Measurements from ENCODE around the gene CRISPLD2. TPM values are rescaled to one million over a fixed set of nuclear protein-coding genes. Genes with fewer than 3 reads are reported as not detected.

CRISPLD2 gene
- polyA plus RNA-seq, 2 donors, result 3.7 to 8.8 TPM

DNA sequence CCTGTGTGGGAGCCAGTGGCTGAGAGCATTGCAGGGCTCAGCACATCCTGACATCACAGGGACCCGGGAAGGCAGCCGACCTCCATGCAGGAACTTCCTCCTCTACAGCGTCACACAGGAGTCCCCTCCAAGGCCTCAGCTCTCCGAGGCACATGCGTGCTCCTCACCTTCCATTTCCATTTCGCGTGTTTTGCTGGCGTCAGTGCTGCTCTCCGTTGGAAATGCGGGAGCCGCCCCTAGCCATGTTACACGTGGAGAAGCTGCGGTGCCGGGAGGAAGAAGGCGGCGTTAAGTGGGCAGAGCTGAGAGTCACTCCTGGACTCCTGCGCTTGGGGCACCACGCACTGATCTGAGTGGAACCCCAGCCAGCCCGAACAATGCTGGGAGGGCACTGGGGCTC, 25.2 kb upstream of the CRISPLD2 start:
- Histone ChIP-seq H3K27ac (ENCODE audit: low read depth in 2 of 2, low read length in 1 of 2) (peak overlapping the region; percentile 63 to 81), H3K36me3 (ENCODE audit: control insufficient read depth in 2 of 2, insufficient read depth in 2 of 2, low read length in 1 of 2) (no peaks in the 10 kb centered on the region), H3K9me3 (ENCODE audit: control insufficient read depth in 2 of 2, insufficient read depth in 1 of 2, low read depth in 1 of 2, low read length in 1 of 2) (no peaks in the 10 kb centered on the region), H3K4me3 (ENCODE audit: low read depth in 1 of 2, low read length in 2 of 2) (no peak overlapping the region), H3K27me3 (ENCODE audit: control insufficient read depth in 1 of 2, insufficient read depth in 2 of 2, low read length in 2 of 2) (no peaks in the 10 kb centered on the region), H3K4me1 (ENCODE audit: control insufficient read depth in 2 of 2, insufficient read depth in 2 of 2, low read length in 1 of 2) (no peaks in the 10 kb centered on the region)
- WGBS, 2 donors, result 84 to 86% methylated on average over 19 of the region's 19 CpGs

- H3K4me1 ChIP-seq (ENCODE audit: control insufficient read depth in 2 of 2, insufficient read depth in 2 of 2, low read length in 1 of 2), result no peaks in the 10 kb centered on the region
- no peaks in the 10 kb centered on the region for H3K9me3 ChIP-seq (ENCODE audit: control insufficient read depth in 2 of 2, insufficient read depth in 1 of 2, low read depth in 1 of 2, low read length in 1 of 2)
- H3K27me3 ChIP-seq (ENCODE audit: control insufficient read depth in 1 of 2, insufficient read depth in 2 of 2, low read length in 2 of 2), result no peaks in the 10 kb centered on the region
- 70 to 75% methylated on average over 22 of the region's 22 CpGs for WGBS, 2 donors
- no peaks in the 10 kb centered on the region for H3K36me3 ChIP-seq (ENCODE audit: control insufficient read depth in 2 of 2, insufficient read depth in 2 of 2, low read length in 1 of 2)
- no peak overlapping the region for H3K4me3 ChIP-seq (ENCODE audit: low read depth in 1 of 2, low read length in 2 of 2)
- peak overlapping the region; percentile 72 to 81 for H3K27ac ChIP-seq (ENCODE audit: low read depth in 2 of 2, low read length in 1 of 2)
Measured at GRCh38 chr16:84795329-84796053, 24.3 kb upstream of the CRISPLD2 start.

GRCh38 chr16:84800158-84800978, 19.4 kb upstream of the CRISPLD2 start:
- H3K36me3 ChIP-seq (ENCODE audit: control insufficient read depth in 2 of 2, insufficient read depth in 2 of 2, low read length in 1 of 2), result no peaks in the 10 kb centered on the region
- H3K4me1 ChIP-seq (ENCODE audit: control insufficient read depth in 2 of 2, insufficient read depth in 2 of 2, low read length in 1 of 2), result no peaks in the 10 kb centered on the region
- no peak overlapping the region for H3K27ac ChIP-seq (ENCODE audit: low read depth in 2 of 2, low read length in 1 of 2)
- no peaks in the 10 kb centered on the region for H3K27me3 ChIP-seq (ENCODE audit: control insufficient read depth in 1 of 2, insufficient read depth in 2 of 2, low read length in 2 of 2)
- H3K4me3 ChIP-seq (ENCODE audit: low read depth in 1 of 2, low read length in 2 of 2), result no peak overlapping the region
- 69 to 70% methylated on average over 8 of the region's 8 CpGs for WGBS, 2 donors
- H3K9me3 ChIP-seq (ENCODE audit: control insufficient read depth in 2 of 2, insufficient read depth in 1 of 2, low read depth in 1 of 2, low read length in 1 of 2), result no peaks in the 10 kb centered on the region

DNA sequence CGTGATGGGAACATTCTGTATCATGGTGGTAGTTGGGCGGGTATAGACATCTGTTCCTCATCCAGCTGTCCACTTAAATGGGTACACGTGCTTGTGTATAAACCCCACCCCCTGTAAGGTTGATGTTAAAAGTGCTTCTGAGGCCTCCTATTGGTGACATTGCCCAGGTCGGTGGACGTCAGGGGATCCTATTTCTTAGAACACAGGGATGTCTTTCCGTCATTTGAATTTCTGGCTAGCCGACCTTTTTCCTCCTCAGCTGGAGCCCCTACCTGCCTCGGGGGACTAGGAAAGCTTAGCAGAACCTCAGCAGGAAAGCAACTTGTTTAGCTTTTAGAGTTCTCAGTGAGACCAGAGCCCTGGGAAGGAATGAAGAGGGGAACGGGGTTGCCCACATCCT, 16.6 kb upstream of the CRISPLD2 start:
- whole genome bisulfite sequencing, 2 donors, result 79 to 84% methylated on average over 9 of the region's 9 CpGs
- no peaks in the 10 kb centered on the region for H3K36me3 ChIP-seq (ENCODE audit: control insufficient read depth in 2 of 2, insufficient read depth in 2 of 2, low read length in 1 of 2)

DNA sequence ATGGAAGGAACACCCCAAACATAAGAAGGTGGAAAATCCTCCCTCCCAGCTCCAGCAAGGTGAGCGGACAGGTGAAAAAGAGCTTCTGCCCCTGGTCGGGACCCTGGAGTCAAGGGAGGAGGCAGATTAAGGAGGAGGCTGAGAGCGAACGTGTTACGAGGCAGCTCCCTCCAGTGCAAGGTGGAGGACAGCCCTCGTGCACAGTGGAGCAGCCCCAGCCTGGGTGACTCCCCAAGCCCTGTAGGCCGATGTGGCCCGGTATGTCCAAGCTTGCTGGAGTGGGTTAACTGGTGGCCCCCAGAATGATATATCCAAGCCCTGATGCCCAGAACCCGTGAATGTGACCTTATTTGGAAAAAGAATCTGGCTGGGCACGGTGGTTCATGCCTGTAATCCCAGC, 15.5 kb upstream of the CRISPLD2 start:
- peaks cover 0 to 5% of the 10 kb centered on the region in 2 donors for H3K4me1 ChIP-seq (ENCODE audit: control insufficient read depth in 2 of 2, insufficient read depth in 2 of 2, low read length in 1 of 2)
- H3K36me3 ChIP-seq (ENCODE audit: control insufficient read depth in 2 of 2, insufficient read depth in 2 of 2, low read length in 1 of 2), result no peaks in the 10 kb centered on the region
- H3K9me3 ChIP-seq (ENCODE audit: control insufficient read depth in 2 of 2, insufficient read depth in 1 of 2, low read depth in 1 of 2, low read length in 1 of 2), result no peaks in the 10 kb centered on the region
- no peak overlapping the region for H3K4me3 ChIP-seq (ENCODE audit: low read depth in 1 of 2, low read length in 2 of 2)
- no peak overlapping the region for H3K27ac ChIP-seq (ENCODE audit: low read depth in 2 of 2, low read length in 1 of 2)
- WGBS, 2 donors, result 86 to 87% methylated on average over 10 of the region's 10 CpGs
- no peaks in the 10 kb centered on the region for H3K27me3 ChIP-seq (ENCODE audit: control insufficient read depth in 1 of 2, insufficient read depth in 2 of 2, low read length in 2 of 2)

More for the DNA sequence above, 16.6 kb upstream of the CRISPLD2 start:
- Histone ChIP-seq H3K4me3 (ENCODE audit: low read depth in 1 of 2, low read length in 2 of 2) (no peak overlapping the region), H3K27ac (ENCODE audit: low read depth in 2 of 2, low read length in 1 of 2) (no peak overlapping the region), H3K4me1 (ENCODE audit: control insufficient read depth in 2 of 2, insufficient read depth in 2 of 2, low read length in 1 of 2) (peaks cover 0 to 5% of the 10 kb centered on the region in 2 donors), H3K9me3 (ENCODE audit: control insufficient read depth in 2 of 2, insufficient read depth in 1 of 2, low read depth in 1 of 2, low read length in 1 of 2) (no peaks in the 10 kb centered on the region), H3K27me3 (ENCODE audit: control insufficient read depth in 1 of 2, insufficient read depth in 2 of 2, low read length in 2 of 2) (no peaks in the 10 kb centered on the region)

DNA sequence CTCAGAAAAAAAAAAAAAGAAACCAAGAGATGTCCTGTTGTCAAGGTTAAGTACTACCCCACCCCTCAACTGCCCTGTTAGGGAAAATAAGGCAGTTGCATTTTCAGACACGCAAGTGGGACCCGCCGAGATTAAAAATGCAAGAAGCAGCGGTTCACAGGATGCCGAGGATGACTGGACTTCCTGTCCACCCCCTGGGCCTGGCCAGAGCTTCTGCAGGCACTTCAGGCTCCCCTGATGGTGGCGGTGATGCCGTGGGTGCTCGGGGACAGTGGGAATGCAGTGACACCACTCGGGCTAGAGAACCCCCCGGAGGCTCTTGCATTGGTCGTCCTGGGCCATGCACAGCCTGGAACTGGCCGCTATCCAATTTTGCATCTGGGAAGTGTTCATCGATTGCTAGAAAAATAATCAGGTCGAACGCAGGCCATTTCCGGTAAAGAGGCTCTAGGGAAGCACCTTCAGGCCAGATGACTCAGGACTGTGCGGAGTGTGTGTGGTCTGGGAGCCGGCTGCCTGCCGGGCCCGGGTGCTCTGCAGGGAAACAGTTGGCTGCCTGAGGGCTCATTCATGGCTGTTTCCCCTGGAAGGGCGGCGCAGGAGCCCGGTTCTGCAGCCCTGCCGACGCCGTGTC, 13.4 kb upstream of the CRISPLD2 start:
- H3K36me3 ChIP-seq (ENCODE audit: control insufficient read depth in 2 of 2, insufficient read depth in 2 of 2, low read length in 1 of 2), result no peaks in the 10 kb centered on the region
- H3K27ac ChIP-seq (ENCODE audit: low read depth in 2 of 2, low read length in 1 of 2), result peak overlapping the region in 1 of 2 donors; percentile 2
- H3K27me3 ChIP-seq (ENCODE audit: control insufficient read depth in 1 of 2, insufficient read depth in 2 of 2, low read length in 2 of 2), result no peaks in the 10 kb centered on the region
- peaks cover 0 to 5% of the 10 kb centered on the region in 2 donors for H3K4me1 ChIP-seq (ENCODE audit: control insufficient read depth in 2 of 2, insufficient read depth in 2 of 2, low read length in 1 of 2)
- WGBS, 2 donors, result 47 to 56% methylated on average over 26 of the region's 26 CpGs
- H3K9me3 ChIP-seq (ENCODE audit: control insufficient read depth in 2 of 2, insufficient read depth in 1 of 2, low read depth in 1 of 2, low read length in 1 of 2), result no peaks in the 10 kb centered on the region
- no peak overlapping the region for H3K4me3 ChIP-seq (ENCODE audit: low read depth in 1 of 2, low read length in 2 of 2)

DNA sequence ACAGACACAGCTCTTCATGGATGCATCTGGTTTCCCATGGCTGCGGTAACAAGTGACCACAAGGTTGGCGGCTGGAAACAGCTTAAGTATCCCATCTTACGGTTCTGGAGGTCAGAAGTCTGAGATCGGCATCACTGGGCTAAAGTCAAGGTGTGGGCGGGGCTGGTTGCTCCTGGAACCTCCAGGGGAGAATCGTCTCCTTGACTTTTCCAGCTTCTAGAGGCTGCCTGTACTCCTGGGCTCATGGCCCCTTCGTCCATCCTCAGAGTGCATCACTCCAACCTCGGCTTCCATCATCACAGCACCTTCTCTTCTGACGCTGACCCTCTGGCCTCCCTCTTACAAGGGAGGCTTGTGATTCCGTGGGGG, 12.9 kb upstream of the CRISPLD2 start:
- 88 to 90% methylated on average over 10 of the region's 10 CpGs for WGBS, 2 donors
- Histone ChIP-seq H3K36me3 (ENCODE audit: control insufficient read depth in 2 of 2, insufficient read depth in 2 of 2, low read length in 1 of 2) (no peaks in the 10 kb centered on the region), H3K27me3 (ENCODE audit: control insufficient read depth in 1 of 2, insufficient read depth in 2 of 2, low read length in 2 of 2) (no peaks in the 10 kb centered on the region), H3K4me1 (ENCODE audit: control insufficient read depth in 2 of 2, insufficient read depth in 2 of 2, low read length in 1 of 2) (peaks cover 0 to 5% of the 10 kb centered on the region in 2 donors), H3K27ac (ENCODE audit: low read depth in 2 of 2, low read length in 1 of 2) (no peak overlapping the region), H3K9me3 (ENCODE audit: control insufficient read depth in 2 of 2, insufficient read depth in 1 of 2, low read depth in 1 of 2, low read length in 1 of 2) (no peaks in the 10 kb centered on the region), H3K4me3 (ENCODE audit: low read depth in 1 of 2, low read length in 2 of 2) (no peak overlapping the region)

DNA sequence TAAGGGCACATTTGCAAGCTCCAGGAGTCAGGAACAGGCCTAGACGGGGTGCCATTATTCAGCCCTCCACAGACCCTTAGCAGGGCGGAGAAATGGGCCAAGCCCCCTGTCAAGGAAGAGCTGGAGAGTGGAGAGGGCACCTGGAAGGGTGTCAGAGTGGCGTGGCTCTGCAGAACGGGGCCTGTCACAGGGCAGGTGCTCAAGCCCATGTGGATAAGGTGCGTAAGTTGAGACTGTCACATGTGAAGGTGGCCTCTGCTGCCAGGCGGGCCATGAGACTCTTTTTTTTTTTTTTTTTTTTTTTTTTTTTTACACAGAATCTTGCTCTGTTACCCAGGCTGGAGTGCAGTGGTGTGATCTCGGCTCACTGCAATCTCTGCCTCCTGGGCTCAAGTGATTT, 12.0 kb upstream of the CRISPLD2 start:
- H3K4me3 ChIP-seq (ENCODE audit: low read depth in 1 of 2, low read length in 2 of 2), result no peak overlapping the region
- H3K27me3 ChIP-seq (ENCODE audit: control insufficient read depth in 1 of 2, insufficient read depth in 2 of 2, low read length in 2 of 2), result no peaks in the 10 kb centered on the region
- WGBS, 2 donors, result 92 to 93% methylated on average over 6 to 7 of the region's 7 CpGs
- no peaks in the 10 kb centered on the region for H3K9me3 ChIP-seq (ENCODE audit: control insufficient read depth in 2 of 2, insufficient read depth in 1 of 2, low read depth in 1 of 2, low read length in 1 of 2)
- no peak overlapping the region for H3K27ac ChIP-seq (ENCODE audit: low read depth in 2 of 2, low read length in 1 of 2)
- H3K4me1 ChIP-seq (ENCODE audit: control insufficient read depth in 2 of 2, insufficient read depth in 2 of 2, low read length in 1 of 2), result peaks cover 0 to 5% of the 10 kb centered on the region in 2 donors
- H3K36me3 ChIP-seq (ENCODE audit: control insufficient read depth in 2 of 2, insufficient read depth in 2 of 2, low read length in 1 of 2), result no peaks in the 10 kb centered on the region

GRCh38 chr16:84808826-84809225, 11.0 kb upstream of the CRISPLD2 start:
- H3K36me3 ChIP-seq (ENCODE audit: control insufficient read depth in 2 of 2, insufficient read depth in 2 of 2, low read length in 1 of 2), result no peaks in the 10 kb centered on the region
- no peaks in the 10 kb centered on the region for H3K27me3 ChIP-seq (ENCODE audit: control insufficient read depth in 1 of 2, insufficient read depth in 2 of 2, low read length in 2 of 2)
- WGBS, 2 donors, result 74 to 81% methylated on average over 8 of the region's 8 CpGs
- no peak overlapping the region for H3K27ac ChIP-seq (ENCODE audit: low read depth in 2 of 2, low read length in 1 of 2)
- no peak overlapping the region for H3K4me3 ChIP-seq (ENCODE audit: low read depth in 1 of 2, low read length in 2 of 2)
- H3K4me1 ChIP-seq (ENCODE audit: control insufficient read depth in 2 of 2, insufficient read depth in 2 of 2, low read length in 1 of 2), result peaks cover 0 to 5% of the 10 kb centered on the region in 2 donors
- peaks cover 0 to 2% of the 10 kb centered on the region in 2 donors for H3K9me3 ChIP-seq (ENCODE audit: control insufficient read depth in 2 of 2, insufficient read depth in 1 of 2, low read depth in 1 of 2, low read length in 1 of 2)
